DOHH2 (cell line): ENCODE data around the gene TMEM255B.

Experiments used
- CTCF ChIP-seq: fragments of 200-600 bp; sonication (generic); IDR thresholded peaks from one replicate; pipeline ENCODE4 v1.5.1; 2014; ENCODE audit warnings: antibody characterized with exemption, mild to moderate bottlenecking, low read depth, low read length; ENCODE audit not compliant: poor library complexity, severe bottlenecking
- EZH2phosphoT487 ChIP-seq: fragments of 200-600 bp; sonication (generic); IDR thresholded peaks from 2 replicates; pipeline ENCODE4 v1.6.1; 2017; ENCODE audit warnings: borderline replicate concordance, mild to moderate bottlenecking, antibody characterized with exemption, low read length, moderate library complexity, mixed read lengths

DNA sequence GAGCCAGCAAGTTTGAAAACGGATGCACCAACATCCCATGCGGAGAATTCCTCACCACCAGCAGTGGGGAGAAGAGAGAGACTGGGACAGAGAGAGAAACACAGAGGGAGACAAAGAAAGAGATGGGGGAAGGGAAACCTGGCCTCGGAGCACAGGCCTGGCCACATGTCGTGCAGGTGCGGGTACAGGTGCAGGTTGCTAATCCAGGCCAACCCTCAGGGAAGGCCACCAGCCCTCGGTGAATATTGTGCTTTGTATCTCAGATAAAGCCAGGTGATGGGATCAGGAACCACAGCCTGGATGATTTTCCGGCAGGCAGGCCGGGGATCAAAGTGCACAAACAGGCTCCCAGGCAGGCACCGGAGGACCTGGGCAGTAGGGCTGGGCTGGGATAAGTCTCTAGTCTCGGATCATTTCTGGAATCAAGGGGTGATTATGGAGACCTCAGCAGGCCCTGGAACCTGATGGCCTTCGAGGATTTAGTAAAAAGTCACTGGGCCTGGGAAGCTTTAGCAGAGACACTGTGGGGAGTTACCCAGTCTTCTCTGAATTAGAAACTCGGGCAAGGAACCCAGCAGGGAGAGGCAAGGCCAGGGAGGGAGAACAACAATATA lies 101.1 kb downstream of the TMEM255B start:
- no peak for TF ChIP-seq CTCF
- TF ChIP-seq EZH2phosphoT487: no peak
